Activated CD8-positive, alpha-beta memory T cell treated with anti-CD3 and anti-CD28 coated beads for 48 hours (primary cell): ENCODE measurements around the gene OSBPL9.

Source experiments
- DNase-seq, 3 experiments: peaks; one replicate each; pipeline ENCODE4 v3.0.0-alpha.2; 2020; ENCODE audit warnings: low read depth in 2 of 3, low spot score in 2 of 3

The OSBPL9 gene

GRCh38 chr1:51616903-51617708 lies at the start of gene OSBPL9:
TSS of gene OSBPL9 (plus strand) at chr1:51617092. CDS start at chr1:51617111, 19 bp downstream.
- DNase-seq = peak; percentile 70 to 81 (median 72)

GRCh38 chr1:51567653-51568052 lies 49.2 kb upstream of the OSBPL9 start:
- DNase-seq = no peak

- DNase-seq = no peak
These were observed 48.5 kb upstream of the OSBPL9 start for GRCh38 chr1:51568231-51568935.

- no peak for DNase-seq
These were observed 47.4 kb upstream of the OSBPL9 start for GRCh38 chr1:51569284-51570062.

GRCh38 chr1:51570063-51570710 lies 46.7 kb upstream of the OSBPL9 start:
- no peak for DNase-seq

GRCh38 chr1:51572365-51572764 lies 44.5 kb upstream of the OSBPL9 start:
- no peak for DNase-seq

GRCh38 chr1:51574796-51575195 lies 42.1 kb upstream of the OSBPL9 start:
- no peak for DNase-seq

GRCh38 chr1:51575406-51576084 lies 41.3 kb upstream of the OSBPL9 start:
- DNase-seq = no peak

GRCh38 chr1:51576085-51576444 lies 40.8 kb upstream of the OSBPL9 start:
- no peak for DNase-seq

- DNase-seq = no peak
These were observed 40.0 kb upstream of the OSBPL9 start for GRCh38 chr1:51576923-51577322.

GRCh38 chr1:51578383-51579109 lies 38.3 kb upstream of the OSBPL9 start:
- no peak for DNase-seq

- no peak for DNase-seq
These were observed 35.7 kb upstream of the OSBPL9 start for GRCh38 chr1:51581238-51581637.

- no peak for DNase-seq
These were observed 33.4 kb upstream of the OSBPL9 start for GRCh38 chr1:51583532-51583931.

GRCh38 chr1:51584021-51584420 lies 32.9 kb upstream of the OSBPL9 start:
- no peak for DNase-seq

- no peak for DNase-seq
These were observed 24.2 kb upstream of the OSBPL9 start for GRCh38 chr1:51592711-51593110.

GRCh38 chr1:51594716-51595115 lies 22.2 kb upstream of the OSBPL9 start:
- DNase-seq = no peak

- DNase-seq = no peak
These were observed 16.4 kb upstream of the OSBPL9 start for GRCh38 chr1:51600529-51600928.

- no peak for DNase-seq
These were observed 15.9 kb upstream of the OSBPL9 start for GRCh38 chr1:51600965-51601364.

GRCh38 chr1:51605961-51606723 lies 10.8 kb upstream of the OSBPL9 start:
- no peak for DNase-seq
